HG03342 (cell line): Measurements from ENCODE around the gene TMTC2.

Experiments used
- ATAC-seq: cut with Tn5 transposase; IDR thresholded peaks from one replicate; pipeline ENCODE4 v1.9.1; 2021; ENCODE audit warnings: mild to moderate bottlenecking, moderate library complexity; ENCODE audit not compliant: unreplicated experiment

TMTC2 gene

DNA sequence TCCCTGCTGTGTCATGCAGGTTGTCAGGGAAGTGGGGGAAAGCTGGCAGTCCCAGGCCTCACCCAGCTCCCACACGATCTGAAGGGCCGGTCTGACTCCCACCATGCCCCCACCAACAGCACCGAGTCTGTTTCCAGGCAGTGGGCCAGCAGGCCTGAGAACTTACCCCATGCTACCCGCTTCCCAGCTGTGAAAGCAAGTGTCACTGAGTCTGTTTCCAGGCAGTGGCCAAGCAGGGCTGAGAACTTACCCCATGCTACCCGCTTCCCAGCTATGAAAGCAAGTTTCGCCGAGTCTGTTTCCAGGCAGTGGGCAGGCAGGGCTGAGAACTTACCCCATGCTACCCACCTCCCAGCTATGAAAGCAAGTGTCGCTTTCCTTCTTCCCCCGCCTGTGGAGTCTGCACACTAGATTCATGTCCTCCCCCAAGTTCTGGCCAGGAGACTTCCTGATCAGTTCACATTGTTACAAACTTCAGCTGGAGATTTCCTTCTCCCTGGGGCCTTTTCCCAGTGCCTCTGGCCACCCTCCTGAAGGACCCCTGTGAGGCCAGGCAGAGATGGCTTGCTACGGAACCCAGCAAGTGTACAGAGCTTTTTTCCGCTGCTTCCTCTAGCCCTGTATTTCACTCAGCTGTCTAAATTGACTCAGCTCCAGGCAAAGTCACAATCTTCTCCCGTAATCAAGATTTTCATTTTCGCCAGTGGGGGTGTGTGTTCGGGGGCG is 435.4 kb downstream of the TMTC2 start:
- ATAC-seq, result no peak

GRCh38 chr12:83122623-83122934 is 435.9 kb downstream of the TMTC2 start:
- no peak for ATAC-seq

- ATAC-seq, result no peak
Measured at GRCh38 chr12:83123039-83123438, 436.3 kb downstream of the TMTC2 start.

- no peak for ATAC-seq
Measured at GRCh38 chr12:83128540-83128939, 441.8 kb downstream of the TMTC2 start.

GRCh38 chr12:83130178-83130577 is 443.5 kb downstream of the TMTC2 start:
- no peak for ATAC-seq

DNA sequence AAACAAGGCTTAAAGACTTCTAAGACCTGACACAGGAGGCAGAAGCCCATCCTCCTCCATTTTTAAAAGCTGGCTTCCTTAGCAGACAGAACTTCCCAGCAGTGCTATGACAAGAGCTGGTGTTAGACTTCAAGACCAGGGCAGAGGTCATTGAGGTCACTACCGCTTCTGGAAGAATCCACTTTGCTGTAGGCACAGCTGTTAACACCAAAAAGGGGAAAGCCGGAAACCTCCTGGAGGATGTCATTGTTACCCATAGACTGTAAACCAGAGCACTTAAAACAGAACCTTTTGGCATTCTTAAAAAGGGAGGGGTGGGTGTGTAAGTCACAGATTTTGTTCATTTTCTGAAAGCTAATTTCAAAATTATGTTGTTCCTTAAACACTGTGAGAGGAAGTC is 445.7 kb downstream of the TMTC2 start:
- no peak for ATAC-seq

DNA sequence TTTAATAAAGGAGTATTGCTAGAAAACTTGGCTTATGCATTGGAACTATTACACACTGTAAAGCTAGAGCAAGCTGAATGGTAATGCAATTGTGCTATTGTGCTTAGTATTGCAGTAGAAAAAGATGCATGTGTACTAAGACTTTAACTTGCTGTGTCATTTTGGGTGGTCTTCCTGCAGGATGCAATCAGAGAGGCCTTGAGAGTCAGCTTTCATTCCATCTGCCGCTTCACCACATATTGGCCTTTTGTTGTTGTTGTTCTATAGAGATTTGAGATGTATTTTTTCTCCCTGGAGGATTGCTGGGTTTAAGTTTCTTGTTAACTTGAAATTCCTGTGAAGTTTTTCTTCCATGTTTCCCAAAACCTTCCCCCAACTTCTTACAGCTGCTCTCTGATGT is 449.7 kb downstream of the TMTC2 start:
- ATAC-seq, result no peak

DNA sequence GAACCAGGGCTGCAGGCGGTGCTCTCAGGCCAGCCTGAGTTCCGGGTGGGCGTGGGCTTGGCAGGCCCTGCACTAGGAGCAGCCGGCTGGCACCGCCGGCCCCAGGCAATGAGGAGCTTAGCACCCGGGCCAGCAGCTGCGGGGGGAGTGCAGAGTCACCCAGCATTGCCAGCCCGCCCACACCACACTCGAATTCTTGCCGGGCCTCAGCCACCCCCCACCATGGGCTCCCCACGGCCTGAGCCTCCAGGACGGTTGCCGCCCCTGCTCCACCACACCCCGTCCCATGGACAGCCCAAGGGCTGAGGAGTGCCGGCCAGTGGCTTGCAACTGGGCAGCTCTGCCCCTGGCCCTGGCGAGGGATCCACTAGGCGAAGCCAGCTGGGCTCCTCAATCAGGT is 453.4 kb downstream of the TMTC2 start:
- ATAC-seq, result no peak

DNA sequence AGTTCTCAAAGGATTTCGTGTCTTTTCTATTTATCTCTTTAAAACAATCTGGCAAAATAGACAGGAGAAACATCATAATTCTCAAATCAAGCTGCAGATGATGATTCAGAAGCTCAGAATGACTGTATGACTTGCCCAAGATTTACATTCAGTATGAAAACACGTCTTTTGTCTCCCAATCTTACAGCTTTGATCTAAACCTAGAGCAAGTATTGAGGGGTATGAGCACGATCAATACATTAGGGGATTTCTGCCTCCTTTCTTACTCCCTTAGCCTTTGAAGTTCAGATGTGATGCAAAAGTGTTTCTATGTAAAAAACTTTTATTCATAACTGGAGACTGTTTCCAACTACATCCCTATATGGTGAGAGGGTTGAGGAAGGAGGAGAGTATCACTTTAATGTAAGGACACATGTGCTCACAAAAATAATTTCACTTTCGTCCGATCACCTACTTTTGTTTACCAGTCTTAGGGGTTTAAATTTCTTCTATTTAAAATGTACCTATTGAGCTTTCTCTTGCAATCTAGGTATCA is 454.8 kb downstream of the TMTC2 start:
- ATAC-seq, result no peak

GRCh38 chr12:83142914-83143313 is 456.2 kb downstream of the TMTC2 start:
- ATAC-seq, result no peak

DNA sequence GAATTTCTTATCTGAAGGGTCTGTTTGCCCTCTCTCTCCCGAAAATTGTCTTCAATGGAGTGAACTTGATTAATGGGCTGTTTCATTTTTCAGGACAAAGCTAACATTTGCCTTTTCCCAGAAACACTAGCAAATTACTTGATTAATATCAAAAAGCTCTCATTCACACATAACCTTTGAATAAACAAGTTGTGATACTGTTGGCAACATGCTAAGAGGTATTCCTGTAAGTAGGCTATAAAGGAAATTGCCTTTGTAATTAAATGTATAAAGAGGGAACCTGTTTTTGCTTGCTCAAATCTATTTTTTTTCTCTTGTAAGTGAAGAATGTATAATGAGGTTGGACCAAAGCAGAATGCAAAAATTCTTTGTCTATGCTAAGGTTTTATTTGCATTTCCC is 457.2 kb downstream of the TMTC2 start:
- ATAC-seq, result no peak

- no peak for ATAC-seq
Measured at GRCh38 chr12:83145325-83145840, 458.7 kb downstream of the TMTC2 start.

DNA sequence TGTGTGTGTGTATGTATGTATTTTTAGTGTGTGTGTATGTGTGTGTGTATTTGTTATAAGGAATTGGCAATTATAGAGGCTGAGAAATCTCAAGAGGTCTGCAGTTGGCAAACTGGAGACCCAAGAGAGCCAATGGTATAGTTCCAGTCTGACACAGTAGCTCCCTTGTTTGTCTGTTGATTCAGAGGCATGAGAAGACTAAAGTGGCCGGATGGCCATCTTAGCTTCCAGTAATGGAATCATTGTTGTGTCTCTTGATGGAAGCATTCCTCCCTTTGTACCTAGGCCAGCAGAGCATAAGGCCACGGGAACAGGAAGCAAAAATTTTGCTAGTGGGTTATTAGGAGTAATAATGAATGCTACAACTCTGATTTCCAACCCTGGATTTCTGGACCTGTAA is 460.6 kb downstream of the TMTC2 start:
- ATAC-seq, result no peak

DNA sequence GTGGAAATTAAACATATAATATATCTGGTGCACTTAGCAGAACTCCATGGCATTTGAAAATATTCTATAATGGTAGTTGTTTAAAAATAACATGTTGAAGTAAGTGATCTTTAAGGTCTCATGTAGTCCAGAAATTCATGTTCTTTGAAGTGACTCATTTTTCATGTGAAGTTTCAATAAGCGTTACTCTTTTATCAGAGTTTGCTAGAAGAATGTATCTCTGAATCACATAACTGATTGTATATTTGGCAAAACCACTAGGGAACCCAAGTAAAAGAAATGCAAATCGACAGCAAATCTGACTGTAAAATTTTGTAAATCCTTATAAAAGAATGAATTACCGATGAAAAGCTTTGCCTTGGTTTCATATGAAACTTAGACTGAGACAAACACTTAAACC is 463.3 kb downstream of the TMTC2 start:
- no peak for ATAC-seq

- ATAC-seq, result no peak
Measured at GRCh38 chr12:83150465-83151189, 463.9 kb downstream of the TMTC2 start.

- no peak for ATAC-seq
Measured at GRCh38 chr12:83153177-83153576, 466.5 kb downstream of the TMTC2 start.

DNA sequence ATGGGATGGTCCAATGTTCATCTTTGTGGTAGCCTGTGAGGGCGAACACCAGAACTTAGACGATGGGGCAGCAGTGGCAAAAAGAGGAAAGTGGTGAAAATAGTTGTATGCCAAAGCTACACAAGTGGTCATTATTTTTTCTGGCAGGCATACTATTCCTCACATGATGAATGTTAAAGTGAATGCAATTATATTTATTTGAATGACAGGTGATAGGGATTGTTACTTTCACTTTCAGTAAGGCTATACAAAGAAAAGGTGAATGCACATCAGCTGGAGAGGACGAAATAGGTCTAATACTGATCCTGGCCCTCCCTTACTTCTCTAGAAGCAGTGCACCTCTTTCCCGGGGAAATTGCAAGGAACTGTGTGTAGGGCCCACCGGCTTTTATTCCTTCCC is 470.1 kb downstream of the TMTC2 start:
- no peak for ATAC-seq

DNA sequence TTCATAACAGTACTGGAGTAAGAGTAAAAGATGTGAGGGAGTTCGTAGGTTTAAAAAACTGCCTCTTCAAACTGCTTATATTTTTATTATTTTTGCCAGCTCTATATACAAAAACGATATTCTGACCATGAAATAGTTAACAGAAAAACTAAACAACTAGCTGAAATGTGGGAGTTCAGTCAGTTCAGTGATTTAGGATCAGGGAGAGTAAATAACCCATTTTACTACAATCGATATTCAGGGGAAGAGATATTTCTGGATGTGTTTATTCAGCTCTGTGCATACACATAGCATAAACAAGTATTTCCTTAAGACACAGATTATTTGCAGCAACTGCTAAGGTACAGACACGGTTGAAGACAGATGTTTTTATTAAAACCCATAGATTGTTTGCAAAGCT is 470.9 kb downstream of the TMTC2 start:
- ATAC-seq, result no peak

DNA sequence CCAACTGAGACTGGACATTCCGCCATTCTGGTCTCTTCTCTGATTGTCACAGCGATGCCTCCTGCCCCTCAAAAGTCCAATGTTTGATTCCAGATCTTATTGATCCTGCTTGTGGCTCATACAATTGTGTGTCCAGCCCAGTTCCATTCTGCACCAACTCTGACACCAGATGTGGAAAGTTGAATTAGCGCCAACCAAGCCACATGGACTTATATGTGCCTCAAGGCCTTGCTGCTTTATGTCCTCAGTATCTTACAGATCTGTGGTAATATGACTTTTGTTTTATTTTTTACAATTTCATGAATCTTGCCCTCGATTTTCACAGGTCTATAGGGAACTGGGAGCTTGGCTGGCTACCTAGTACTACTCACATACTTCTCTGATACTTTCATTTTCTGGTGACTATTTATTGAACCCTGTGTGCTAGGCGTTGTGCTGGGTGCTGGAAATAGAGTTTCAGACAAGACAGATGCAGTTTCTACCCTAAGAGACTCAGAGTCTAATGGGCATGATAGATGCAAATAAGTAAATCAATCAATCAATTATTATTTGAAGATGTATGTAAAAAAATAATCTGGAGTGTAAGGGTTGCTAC is 472.0 kb downstream of the TMTC2 start:
- no peak for ATAC-seq

- ATAC-seq, result no peak
Measured at GRCh38 chr12:83161456-83161855, 474.8 kb downstream of the TMTC2 start.

DNA sequence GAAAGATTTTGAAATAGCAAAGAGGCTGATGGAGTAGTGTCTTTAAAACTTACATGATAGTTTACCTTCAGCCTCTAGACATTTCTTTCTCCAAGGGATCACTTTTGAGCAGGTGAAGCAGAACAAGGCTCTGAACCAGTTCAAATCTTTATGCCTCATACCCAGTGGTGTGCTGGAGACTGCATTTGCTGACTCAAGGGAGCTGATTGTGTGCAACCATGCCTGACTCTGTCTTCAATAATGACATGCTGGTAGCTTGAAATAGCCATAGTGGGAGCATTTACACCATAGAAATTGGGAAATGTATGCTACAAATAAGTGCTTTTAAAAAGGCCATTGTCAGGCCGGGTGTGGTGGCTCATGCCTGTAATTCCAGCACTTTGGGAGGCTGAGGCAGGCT is 482.0 kb downstream of the TMTC2 start:
- ATAC-seq, result no peak

GRCh38 chr12:83172441-83172840 is 485.7 kb downstream of the TMTC2 start:
- no peak for ATAC-seq
